Measurements from ENCODE around the gene BCO2.

DNA sequence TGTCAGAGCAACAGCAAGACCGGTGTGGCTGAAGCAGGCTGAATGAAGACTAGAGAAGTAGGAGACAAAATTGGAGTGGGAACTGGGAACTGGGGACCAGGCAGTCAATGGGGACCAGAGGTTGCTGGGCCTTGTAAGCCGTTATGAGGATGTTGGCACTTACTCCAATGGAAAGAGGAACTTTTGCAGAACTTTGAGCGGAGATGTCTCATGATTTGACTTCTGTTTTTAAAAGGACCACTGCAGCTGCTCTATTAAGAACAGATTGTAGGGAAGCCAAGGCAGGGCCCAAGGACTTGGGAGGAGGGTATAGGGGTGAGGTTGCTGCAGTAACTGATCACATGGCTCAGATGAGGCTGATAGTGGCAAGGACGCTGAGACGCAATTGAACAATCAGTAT, 45.7 kb upstream of the BCO2 start:
- TF ChIP-seq, protein P1, sequence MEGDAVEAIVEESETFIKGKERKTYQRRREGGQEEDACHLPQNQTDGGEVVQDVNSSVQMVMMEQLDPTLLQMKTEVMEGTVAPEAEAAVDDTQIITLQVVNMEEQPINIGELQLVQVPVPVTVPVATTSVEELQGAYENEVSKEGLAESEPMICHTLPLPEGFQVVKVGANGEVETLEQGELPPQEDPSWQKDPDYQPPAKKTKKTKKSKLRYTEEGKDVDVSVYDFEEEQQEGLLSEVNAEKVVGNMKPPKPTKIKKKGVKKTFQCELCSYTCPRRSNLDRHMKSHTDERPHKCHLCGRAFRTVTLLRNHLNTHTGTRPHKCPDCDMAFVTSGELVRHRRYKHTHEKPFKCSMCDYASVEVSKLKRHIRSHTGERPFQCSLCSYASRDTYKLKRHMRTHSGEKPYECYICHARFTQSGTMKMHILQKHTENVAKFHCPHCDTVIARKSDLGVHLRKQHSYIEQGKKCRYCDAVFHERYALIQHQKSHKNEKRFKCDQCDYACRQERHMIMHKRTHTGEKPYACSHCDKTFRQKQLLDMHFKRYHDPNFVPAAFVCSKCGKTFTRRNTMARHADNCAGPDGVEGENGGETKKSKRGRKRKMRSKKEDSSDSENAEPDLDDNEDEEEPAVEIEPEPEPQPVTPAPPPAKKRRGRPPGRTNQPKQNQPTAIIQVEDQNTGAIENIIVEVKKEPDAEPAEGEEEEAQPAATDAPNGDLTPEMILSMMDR (IDR thresholded peaks at IDR 0.05), result no peak
- TF ChIP-seq POLR2A (IDR thresholded peaks at IDR 0.05) (no peak), POLR2AphosphoS5 (IDR thresholded peaks at IDR 0.05) (no peak)

Measured in upper lobe of left lung (tissue), 4 donors.